Naive thymus-derived CD4-positive, alpha-beta T cell (primary cell): ENCODE measurements around the gene TMEM233. TPM values are rescaled to one million over a fixed set of nuclear protein-coding genes. Genes with fewer than 3 reads are reported as not detected.

ENCODE experiments used
- ATAC-seq: fragments of 150-1000 bp; cut with Tn5 transposase; 2 replicates; pipeline ENCODE4 v1.10.0; 2021; ENCODE audit warnings: mild to moderate bottlenecking, moderate library complexity
- CTCF ChIA-PET: fragments of 350-600 bp; sonication (Branson Sonifier 250); formaldehyde crosslinking; loops from one replicate; lab custom pipeline; 2021; ENCODE audit warnings: antibody characterized with exemption; lab: Charles Lee
- POLR2A ChIA-PET: fragments of 350-600 bp; sonication (Branson Sonifier 250); formaldehyde crosslinking; loops from one replicate; lab custom pipeline; 2021; ENCODE audit warnings: antibody characterized with exemption, inconsistent platforms; lab: Charles Lee
- DNase-seq, 9 donors: peaks; one replicate each; pipeline versions ENCODE4 v3.0.0 to v3.0.0-alpha.2; 2020 to 2022; ENCODE audit warnings: mixed read lengths in 1 of 9
- H3K27ac ChIP-seq: one replicate; pipeline ENCODE4 v1.7.0; 2013; ENCODE audit warnings: mild to moderate bottlenecking, low read depth, low read length, moderate library complexity
- H3K27me3 ChIP-seq, 2 donors: one replicate each; pipeline ENCODE4 v1.7.0; 2013; ENCODE audit warnings: low read length in 2 of 2, mild to moderate bottlenecking in 2 of 2, moderate library complexity in 2 of 2; ENCODE audit not compliant: control insufficient read depth in 2 of 2, insufficient read depth in 2 of 2
- H3K36me3 ChIP-seq, 3 experiments: 1 replicate in 2 of 3; 2 replicates in 1 of 3; pipeline ENCODE4 v1.7.0; 2013; ENCODE audit warnings: low read length in 3 of 3, mild to moderate bottlenecking in 3 of 3, moderate library complexity in 1 of 3; ENCODE audit not compliant: insufficient read depth in 3 of 3, control insufficient read depth in 2 of 3
- H3K4me1 ChIP-seq, 2 donors: one replicate each; pipeline ENCODE4 v1.7.0; 2013; ENCODE audit warnings: low read length in 2 of 2, mild to moderate bottlenecking in 2 of 2, moderate library complexity in 1 of 2; ENCODE audit not compliant: control insufficient read depth in 2 of 2, insufficient read depth in 2 of 2
- H3K4me3 ChIP-seq: 2 replicates; pipeline ENCODE4 v1.7.0; 2013; ENCODE audit warnings: mild to moderate bottlenecking, low read length
- H3K9me3 ChIP-seq, 3 experiments: 1 replicate in 2 of 3; 2 replicates in 1 of 3; pipeline ENCODE4 v1.7.0; 2013; ENCODE audit warnings: low read length in 3 of 3; ENCODE audit not compliant: control insufficient read depth in 2 of 3
- H3K27ac Mint-ChIP-seq, 9 donors: one replicate each; pipeline ENCODE4 v1.8.0; 2020 to 2022; ENCODE audit warnings: mixed read lengths in 9 of 9, mild to moderate bottlenecking in 8 of 9, moderate library complexity in 5 of 9, inconsistent platforms in 2 of 9
- H3K27me3 Mint-ChIP-seq, 5 donors: one replicate each; pipeline ENCODE4 v1.8.0; 2021 to 2022; ENCODE audit warnings: mixed read lengths in 5 of 5, mild to moderate bottlenecking in 1 of 5
- H3K36me3 Mint-ChIP-seq, 5 donors: one replicate each; pipeline ENCODE4 v1.8.0; 2020 to 2022; ENCODE audit warnings: mixed read lengths in 5 of 5, mild to moderate bottlenecking in 3 of 5, inconsistent platforms in 1 of 5
- H3K4me1 Mint-ChIP-seq, 7 donors: one replicate each; pipeline ENCODE4 v1.8.0; 2020 to 2022; ENCODE audit warnings: mixed read lengths in 7 of 7, mild to moderate bottlenecking in 3 of 7, inconsistent platforms in 1 of 7
- H3K4me3 Mint-ChIP-seq, 10 donors: one replicate each; pipeline ENCODE4 v1.8.0; 2020 to 2022; ENCODE audit warnings: mild to moderate bottlenecking in 10 of 10, mixed read lengths in 10 of 10, moderate library complexity in 6 of 10, inconsistent platforms in 2 of 10
- H3K9me3 Mint-ChIP-seq, 11 donors: one replicate each; pipeline ENCODE4 v1.8.0; 2020 to 2022; ENCODE audit warnings: mixed read lengths in 11 of 11, mild to moderate bottlenecking in 4 of 11, inconsistent platforms in 1 of 11, moderate library complexity in 1 of 11
- intact Hi-C, 2 donors: fragments of 100-400 bp; cut with micrococcal nuclease; formaldehyde crosslinking; loops; one replicate each; pipeline ENCODE4 v1.15.1; 2023
- polyA plus RNA-seq, 2 donors: library from polyadenylated mRNA; unstranded; fragments of 300-500 nt; fragmentation: Illumina TruSeq; gene quantifications; one replicate each; pipeline ENCODE4 v1.2.3, GENCODE V29; 2021
- total RNA-seq, 6 experiments: library from RNA in 5 of 6; stranded (reverse) in 5 of 6; gene quantifications; 1 replicate in 5 of 6; 2 replicates in 1 of 6; pipeline ENCODE4 v1.2.3 and lab custom pipeline; 2021 to 2026

The TMEM233 gene
- total and polyA plus RNA-seq, 7 experiments from 2014 or later: not detected

DNA sequence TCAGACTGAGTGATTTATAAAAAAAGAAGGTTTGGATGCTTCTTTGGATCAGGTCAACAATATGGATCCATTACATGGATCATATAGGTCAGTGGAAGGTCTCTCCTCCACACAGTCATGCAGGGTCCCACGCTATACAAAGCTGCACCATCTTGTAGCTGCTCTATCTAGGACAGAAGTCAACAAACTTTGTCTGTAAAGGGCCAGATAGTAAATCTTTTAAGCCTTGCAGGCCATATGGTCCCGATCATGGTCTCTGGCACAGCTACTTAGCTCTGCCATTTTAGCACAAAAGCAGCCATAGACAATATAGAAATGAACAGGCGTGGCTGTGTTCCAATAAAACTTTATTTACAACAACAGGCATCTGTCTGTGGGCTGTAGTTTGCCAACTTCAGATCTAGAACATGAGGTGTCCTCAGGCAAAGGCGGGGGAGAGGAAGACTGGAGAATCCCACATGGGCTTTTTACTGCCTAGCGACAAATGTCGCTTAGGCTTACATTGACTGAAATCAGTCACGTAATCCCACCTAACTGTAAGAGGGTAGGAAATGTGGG, 36.7 kb downstream of the TMEM233 start:
- Mint-ChIP-seq H3K4me1 (peaks cover 0 to 2% (median 0%) of the 10 kb centered on the region in 7 donors), H3K27ac (no peak overlapping the region), H3K36me3 (no peaks in the 10 kb centered on the region), H3K9me3 (peaks cover 0 to 3% (median 0%) of the 10 kb centered on the region in 11 donors), H3K27me3 (peaks cover 21 to 43% (median 32%) of the 10 kb centered on the region in 5 donors), H3K4me3 (no peak overlapping the region)
- ATAC-seq: no peak
- no peak overlapping the region for H3K27ac ChIP-seq
- no peaks in the 10 kb centered on the region for H3K36me3 ChIP-seq
- ChIA-PET CTCF (no interaction called here), POLR2A (no interaction called here)
- no peaks in the 10 kb centered on the region for H3K27me3 ChIP-seq
- intact Hi-C loops: no loop called here
- no peaks in the 10 kb centered on the region for H3K4me1 ChIP-seq
- DNase-seq: no peak
- no peaks in the 10 kb centered on the region for H3K9me3 ChIP-seq
- no peak overlapping the region for H3K4me3 ChIP-seq

DNA sequence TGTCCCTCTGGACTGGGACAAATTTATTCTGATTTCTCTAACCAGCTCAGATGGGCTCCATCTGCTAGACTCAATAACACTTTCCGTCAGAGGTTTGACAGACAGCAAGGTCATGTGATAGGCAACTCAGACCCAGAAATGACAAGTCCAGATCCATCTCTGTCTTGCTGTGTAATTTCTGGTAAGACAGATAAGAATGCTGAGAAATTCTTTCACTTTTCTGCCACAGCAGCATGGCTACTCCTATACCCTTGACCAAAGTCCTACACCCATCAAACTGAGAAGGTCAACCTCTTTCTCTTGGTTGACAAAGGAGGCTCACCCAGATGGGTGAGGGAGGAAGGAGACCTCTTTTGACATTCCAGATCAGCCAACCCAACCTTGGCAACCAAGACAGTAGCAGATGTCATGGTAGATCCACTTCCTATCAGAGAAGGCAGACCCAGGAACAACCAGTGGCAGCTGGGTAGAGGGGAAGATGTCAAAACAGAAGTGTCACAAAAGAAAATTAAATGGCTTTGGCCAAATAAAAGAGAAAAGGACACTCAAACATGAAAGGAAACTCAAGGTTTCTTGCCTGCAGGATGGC, 37.5 kb downstream of the TMEM233 start:
- intact Hi-C loops: no loop called here
- ChIA-PET CTCF (no interaction called here), POLR2A (no interaction called here)
- H3K27me3 Mint-ChIP-seq: peaks cover 29 to 50% (median 37%) of the 10 kb centered on the region in 5 donors
- H3K27ac ChIP-seq: no peak overlapping the region
- no peaks in the 10 kb centered on the region for H3K27me3 ChIP-seq
- H3K9me3 Mint-ChIP-seq: peaks cover 0 to 3% (median 0%) of the 10 kb centered on the region in 11 donors
- H3K4me1 ChIP-seq: no peaks in the 10 kb centered on the region
- H3K27ac Mint-ChIP-seq: no peak overlapping the region
- H3K36me3 ChIP-seq: no peaks in the 10 kb centered on the region
- peaks cover 0 to 2% (median 0%) of the 10 kb centered on the region in 7 donors for H3K4me1 Mint-ChIP-seq
- H3K4me3 Mint-ChIP-seq: no peak overlapping the region
- H3K4me3 ChIP-seq: no peak overlapping the region
- DNase-seq (no peak), ATAC-seq (no peak)
- H3K36me3 Mint-ChIP-seq: no peaks in the 10 kb centered on the region
- no peaks in the 10 kb centered on the region for H3K9me3 ChIP-seq

DNA sequence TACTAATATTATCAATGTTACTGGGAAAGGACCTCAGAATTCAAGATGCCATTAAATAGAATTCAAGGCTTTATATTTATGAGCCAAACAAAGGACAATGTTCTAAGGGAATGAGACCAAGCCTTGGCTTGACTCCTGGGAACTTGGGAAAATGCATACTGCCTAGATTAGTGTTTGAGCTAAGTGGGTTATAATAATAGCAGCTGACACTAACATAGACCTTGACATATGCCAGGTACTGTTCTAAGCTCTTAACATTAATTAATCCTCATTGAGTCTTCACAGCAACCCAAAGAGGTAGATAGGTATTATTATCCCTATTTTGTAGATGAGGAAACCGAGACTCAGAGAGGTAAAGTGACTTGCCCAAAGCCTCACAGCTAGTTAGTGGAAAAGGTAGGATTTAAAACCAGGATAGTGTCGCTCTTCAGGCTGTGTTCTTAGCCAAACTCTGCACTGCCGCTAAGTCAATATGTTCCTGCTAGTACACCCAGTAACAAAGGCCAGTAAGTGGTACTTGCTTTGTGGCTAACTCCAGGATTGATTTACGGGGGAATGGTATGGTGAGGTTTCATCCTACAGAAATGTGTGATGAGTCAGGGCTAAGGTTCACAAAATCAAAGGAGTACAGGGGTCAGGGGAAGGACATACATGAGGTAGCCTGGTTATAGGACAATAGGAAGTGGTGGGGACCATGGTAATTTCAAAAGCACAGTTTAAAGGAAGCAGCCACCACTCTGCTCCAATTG, 38.5 kb downstream of the TMEM233 start:
- DNase-seq (no peak), ATAC-seq (no peak)
- Mint-ChIP-seq H3K27me3 (peaks cover 29 to 48% (median 44%) of the 10 kb centered on the region in 5 donors), H3K9me3 (peaks cover 0 to 3% (median 0%) of the 10 kb centered on the region in 11 donors), H3K36me3 (no peaks in the 10 kb centered on the region), H3K4me3 (no peak overlapping the region), H3K4me1 (peaks cover 0 to 2% (median 0%) of the 10 kb centered on the region in 7 donors), H3K27ac (no peak overlapping the region)
- CTCF ChIA-PET: no interaction called here
- no peaks in the 10 kb centered on the region for H3K27me3 ChIP-seq
- no peak overlapping the region for H3K27ac ChIP-seq
- H3K9me3 ChIP-seq: no peaks in the 10 kb centered on the region
- H3K4me3 ChIP-seq: no peak overlapping the region
- POLR2A ChIA-PET: no interaction called here
- H3K36me3 ChIP-seq: no peaks in the 10 kb centered on the region
- intact Hi-C loops: no loop called here
- H3K4me1 ChIP-seq: no peaks in the 10 kb centered on the region

DNA sequence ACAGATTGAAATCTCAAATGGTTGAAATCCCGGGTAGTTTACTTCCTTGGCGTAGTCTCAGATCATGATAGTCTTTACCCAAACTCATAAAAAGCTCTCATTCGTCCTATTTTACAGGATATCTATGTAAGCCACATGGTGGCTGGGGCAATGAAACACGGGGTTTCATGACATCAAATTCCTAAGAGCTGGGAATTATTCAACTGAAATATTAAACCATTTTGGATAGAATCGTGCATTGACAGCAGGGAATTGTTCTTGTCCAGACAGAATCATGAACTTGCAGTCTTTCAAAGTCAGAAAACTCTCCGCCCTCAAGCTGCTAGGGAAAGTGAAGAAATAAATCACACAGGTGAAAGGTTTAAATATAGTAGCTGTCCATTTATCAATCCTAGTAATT, 41.2 kb downstream of the TMEM233 start:
- Mint-ChIP-seq H3K4me3 (no peak overlapping the region), H3K9me3 (peaks cover 0 to 3% (median 0%) of the 10 kb centered on the region in 11 donors), H3K36me3 (no peaks in the 10 kb centered on the region), H3K27ac (no peak overlapping the region), H3K27me3 (peaks cover 33 to 54% (median 41%) of the 10 kb centered on the region in 5 donors), H3K4me1 (peaks cover 0 to 2% (median 0%) of the 10 kb centered on the region in 7 donors)
- no peak for ATAC-seq
- ChIA-PET POLR2A (no interaction called here), CTCF (interaction anchor here (0.6 to 1.1 kb wide), 2 partner anchors 9 to 51 kb away, joined by 3 read pairs; no protein-coding TSS in a partner anchor)
- Histone ChIP-seq H3K27ac (no peak overlapping the region), H3K36me3 (no peaks in the 10 kb centered on the region), H3K4me1 (no peaks in the 10 kb centered on the region), H3K9me3 (no peaks in the 10 kb centered on the region), H3K27me3 (no peaks in the 10 kb centered on the region), H3K4me3 (no peak overlapping the region)
- intact Hi-C loops: no loop called here
- DNase-seq: no peak

DNA sequence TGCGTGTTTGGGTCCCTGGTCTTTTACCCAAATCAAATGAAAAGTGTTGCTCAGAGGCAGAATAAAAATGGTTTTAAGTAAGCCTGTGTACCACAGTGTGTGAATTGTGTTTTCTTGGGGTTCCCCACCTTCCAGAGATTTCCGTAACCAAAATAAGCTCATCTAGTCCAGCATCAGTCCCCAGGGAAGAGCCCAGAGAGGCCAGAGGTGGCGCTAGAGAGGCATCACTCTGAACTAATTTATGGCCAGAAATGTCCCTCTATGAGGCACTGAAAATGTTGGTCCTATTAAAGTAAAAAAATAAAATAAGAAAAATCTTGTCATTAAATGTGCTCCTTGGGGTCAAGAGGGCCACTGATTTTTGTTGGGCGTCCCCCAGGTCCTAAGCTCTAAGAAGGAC, 49.4 kb downstream of the TMEM233 start:
- peaks cover 0 to 4% (median 0%) of the 10 kb centered on the region in 11 donors for H3K9me3 Mint-ChIP-seq
- Histone ChIP-seq H3K4me3 (no peak overlapping the region), H3K9me3 (no peaks in the 10 kb centered on the region), H3K4me1 (no peaks in the 10 kb centered on the region), H3K27me3 (no peaks in the 10 kb centered on the region), H3K36me3 (no peaks in the 10 kb centered on the region), H3K27ac (no peak overlapping the region)
- intact Hi-C loops: no loop called here
- peaks cover 0 to 1% (median 0%) of the 10 kb centered on the region in 7 donors for H3K4me1 Mint-ChIP-seq
- no peak overlapping the region for H3K4me3 Mint-ChIP-seq
- ChIA-PET POLR2A (no interaction called here), CTCF (no interaction called here)
- peaks cover 8 to 26% (median 19%) of the 10 kb centered on the region in 5 donors for H3K27me3 Mint-ChIP-seq
- ATAC-seq (no peak), DNase-seq (no peak)
- no peak overlapping the region for H3K27ac Mint-ChIP-seq
- no peaks in the 10 kb centered on the region for H3K36me3 Mint-ChIP-seq

DNA sequence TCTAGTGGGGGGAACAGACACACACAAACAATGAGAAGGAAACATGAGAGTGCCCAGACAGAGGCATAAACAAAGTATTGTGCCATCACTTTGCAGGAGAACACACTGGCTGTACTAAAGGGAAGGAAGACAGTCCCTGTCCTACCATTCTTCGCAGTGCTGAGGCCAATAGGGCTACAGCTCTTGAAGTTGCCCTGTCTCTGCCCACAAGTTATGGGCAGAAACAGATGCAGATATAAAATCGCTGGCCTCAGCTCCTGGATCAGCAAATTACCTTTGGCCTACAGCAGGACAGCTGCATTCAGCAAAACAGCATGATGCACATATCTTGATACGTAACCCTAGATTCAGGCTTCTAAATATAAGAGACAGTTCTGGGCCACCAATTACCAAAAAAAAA, 51.4 kb downstream of the TMEM233 start:
- ATAC-seq: no peak
- Mint-ChIP-seq H3K9me3 (peaks cover 0 to 5% (median 0%) of the 10 kb centered on the region in 11 donors), H3K36me3 (no peaks in the 10 kb centered on the region), H3K27me3 (peaks cover 8 to 26% (median 22%) of the 10 kb centered on the region in 5 donors), H3K4me3 (no peak overlapping the region), H3K4me1 (peaks cover 0 to 3% (median 0%) of the 10 kb centered on the region in 7 donors), H3K27ac (no peak overlapping the region)
- H3K4me1 ChIP-seq: no peaks in the 10 kb centered on the region
- H3K36me3 ChIP-seq: no peaks in the 10 kb centered on the region
- DNase-seq: no peak
- H3K27ac ChIP-seq: no peak overlapping the region
- H3K4me3 ChIP-seq: no peak overlapping the region
- no peaks in the 10 kb centered on the region for H3K9me3 ChIP-seq
- POLR2A ChIA-PET: no interaction called here
- no peaks in the 10 kb centered on the region for H3K27me3 ChIP-seq
- CTCF ChIA-PET: no interaction called here
- intact Hi-C loops: no loop called here
